ENCODE results near the gene CERKL.

The CERKL gene

GRCh38 chr2:181570833-181571661 lies 85.9 kb downstream of the CERKL start:
- Histone ChIP-seq H4K20me1 (ENCODE audit: control insufficient read depth, insufficient read depth, low read depth, low read length) (no peaks in the 10 kb centered on the region), H3K9me3 (ENCODE audit: control insufficient read depth, insufficient read depth, low read length) (no peaks in the 10 kb centered on the region), H3K36me3 (ENCODE audit: control insufficient read depth, low read length) (no peaks in the 10 kb centered on the region), H3K9me2 (replicated peaks; ENCODE audit: control insufficient read depth, low read length) (no peaks in the 10 kb centered on the region), H3K27me3 (ENCODE audit: control insufficient read depth, low read length) (no peaks in the 10 kb centered on the region), H3F3A (ENCODE audit: control insufficient read depth, insufficient read depth) (no peaks in the 10 kb centered on the region), H3K4me3 (ENCODE audit: low read length) (no peak overlapping the region), H3K79me2 (ENCODE audit: control insufficient read depth, low read length) (no peaks in the 10 kb centered on the region), H3K4me2 (ENCODE audit: low read length) (0 out of 2 replicates have a peak overlapping the region, but pooled peaks have one; percentile 9), H3K4me1 (ENCODE audit: control insufficient read depth, low read length) (no peaks in the 10 kb centered on the region), H3K27ac (ENCODE audit: low read depth, low read length) (no peak overlapping the region)
- TF ChIP-seq CTCF (IDR thresholded peaks at IDR 0.05; ENCODE audit: low read depth, low read length, poor library complexity, severe bottlenecking), result peak; percentile 47
- TF ChIP-seq EZH2phosphoT487 (IDR thresholded peaks at IDR 0.05; ENCODE audit: borderline replicate concordance, low read length), result no peak

- Histone ChIP-seq H3K4me2 (ENCODE audit: low read length) (no peak overlapping the region), H3F3A (ENCODE audit: control insufficient read depth, insufficient read depth) (no peaks in the 10 kb centered on the region), H3K4me3 (ENCODE audit: low read length) (no peak overlapping the region), H3K79me2 (ENCODE audit: control insufficient read depth, low read length) (no peaks in the 10 kb centered on the region), H3K9me2 (replicated peaks; ENCODE audit: control insufficient read depth, low read length) (no peaks in the 10 kb centered on the region), H3K36me3 (ENCODE audit: control insufficient read depth, low read length) (no peaks in the 10 kb centered on the region), H3K9me3 (ENCODE audit: control insufficient read depth, insufficient read depth, low read length) (no peaks in the 10 kb centered on the region), H3K27ac (ENCODE audit: low read depth, low read length) (no peak overlapping the region), H3K27me3 (ENCODE audit: control insufficient read depth, low read length) (no peaks in the 10 kb centered on the region), H3K4me1 (ENCODE audit: control insufficient read depth, low read length) (no peaks in the 10 kb centered on the region), H4K20me1 (ENCODE audit: control insufficient read depth, insufficient read depth, low read depth, low read length) (no peaks in the 10 kb centered on the region)
- no peak for TF ChIP-seq EZH2phosphoT487 (IDR thresholded peaks at IDR 0.05; ENCODE audit: borderline replicate concordance, low read length)
- no peak for TF ChIP-seq CTCF (IDR thresholded peaks at IDR 0.05; ENCODE audit: low read depth, low read length, poor library complexity, severe bottlenecking)
Measured at GRCh38 chr2:181570059-181570458, 86.8 kb downstream of the CERKL start.

GRCh38 chr2:181566334-181567032 lies 90.4 kb downstream of the CERKL start:
- no peaks in the 10 kb centered on the region for H3K4me1 ChIP-seq (ENCODE audit: control insufficient read depth, low read length)
- H3K79me2 ChIP-seq (ENCODE audit: control insufficient read depth, low read length), result no peaks in the 10 kb centered on the region
- no peak overlapping the region for H3K27ac ChIP-seq (ENCODE audit: low read depth, low read length)
- H3K27me3 ChIP-seq (ENCODE audit: control insufficient read depth, low read length), result no peaks in the 10 kb centered on the region
- no peak overlapping the region for H3K4me3 ChIP-seq (ENCODE audit: low read length)
- H4K20me1 ChIP-seq (ENCODE audit: control insufficient read depth, insufficient read depth, low read depth, low read length), result no peaks in the 10 kb centered on the region
- H3F3A ChIP-seq (ENCODE audit: control insufficient read depth, insufficient read depth), result no peaks in the 10 kb centered on the region
- no peaks in the 10 kb centered on the region for H3K36me3 ChIP-seq (ENCODE audit: control insufficient read depth, low read length)
- no peaks in the 10 kb centered on the region for H3K9me2 ChIP-seq (replicated peaks; ENCODE audit: control insufficient read depth, low read length)
- no peaks in the 10 kb centered on the region for H3K9me3 ChIP-seq (ENCODE audit: control insufficient read depth, insufficient read depth, low read length)
- TF ChIP-seq CTCF (IDR thresholded peaks at IDR 0.05; ENCODE audit: low read depth, low read length, poor library complexity, severe bottlenecking) (no peak), EZH2phosphoT487 (IDR thresholded peaks at IDR 0.05; ENCODE audit: borderline replicate concordance, low read length) (no peak)
- H3K4me2 ChIP-seq (ENCODE audit: low read length), result no peak overlapping the region
